Endothelial cell of umbilical vein (primary cell): ENCODE data around the gene ADAM8. TPM values are rescaled to one million over a fixed set of nuclear protein-coding genes. Genes with fewer than 3 reads are reported as not detected.

ENCODE experiments used
- BruUV-seq: library from RNA; stranded (reverse); fragments of 400-500 nt; replicated peaks from 2 replicates; lab custom pipeline; 2021; lab: Mats Ljungman, UMichigan
- CTCF ChIA-PET: fragments of 300-600, 350-600 bp; sonication (Branson Sonifier 250); formaldehyde crosslinking; loops from one replicate; lab custom pipeline; 2021; ENCODE audit warnings: antibody characterized with exemption, inconsistent platforms; lab: Charles Lee
- POLR2A ChIA-PET: fragments of 300-600, 350-600 bp; sonication (Branson Sonifier 250); formaldehyde crosslinking; loops from one replicate; lab custom pipeline; 2021; ENCODE audit warnings: antibody characterized with exemption, inconsistent platforms; lab: Charles Lee
- DNase-seq: peaks from one replicate; pipeline ENCODE4 v3.0.0-alpha.2; 2011; ENCODE audit warnings: low read depth, low spot score
- FAIRE-seq: peaks from 2 replicates; lab custom pipeline; 2011; peaks lifted over from hg19 to GRCh38; lab: Jason Lieb, UNC
- H2AFZ ChIP-seq: 2 replicates; pipeline ENCODE4 v1.6.0; 2012; ENCODE audit warnings: low read depth, low read length, control low read depth, inconsistent platforms
- H3K27ac ChIP-seq: 2 replicates; pipeline ENCODE4 v1.5.1; 2011; ENCODE audit warnings: low read depth, mild to moderate bottlenecking, control low read depth, low read length, moderate library complexity; ENCODE audit not compliant: insufficient read depth
- H3K27me3 ChIP-seq, 2 experiments: 2 replicates each; pipeline versions ENCODE4 v1.6.0 to v1.6.1; 2011; ENCODE audit warnings: low read length in 2 of 2, mixed read lengths in 1 of 2; ENCODE audit not compliant: control insufficient read depth in 2 of 2, insufficient read depth in 2 of 2
- H3K36me3 ChIP-seq, 2 experiments: 2 replicates in 1 of 2; 3 replicates in 1 of 2; pipeline ENCODE4 v1.5.1; 2011; ENCODE audit warnings: low read length in 2 of 2, mild to moderate bottlenecking in 1 of 2, moderate library complexity in 1 of 2; ENCODE audit not compliant: control insufficient read depth in 2 of 2, insufficient read depth in 2 of 2; ENCODE audit errors: extremely low read depth in 1 of 2
- H3K4me1 ChIP-seq: 3 replicates; pipeline ENCODE4 v1.5.1; 2011; ENCODE audit warnings: mild to moderate bottlenecking, low read length; ENCODE audit not compliant: control insufficient read depth, insufficient read depth; ENCODE audit errors: extremely low read depth
- H3K4me2 ChIP-seq: 2 replicates; pipeline ENCODE4 v1.6.1; 2011; ENCODE audit warnings: low read length, control low read depth, mixed read lengths; ENCODE audit not compliant: insufficient read depth
- H3K4me3 ChIP-seq, 3 experiments: fragments of 200-600 bp in 1 of 3; sonication (generic), shearing (Covaris generic) in 1 of 3; replicated peaks in 1 of 3; 2 replicates each; pipeline ENCODE4 v1.5.1; 2011 to 2016; ENCODE audit warnings: control low read depth in 3 of 3, low read length in 3 of 3, mild to moderate bottlenecking in 2 of 3, inconsistent platforms in 1 of 3, low read depth in 1 of 3, moderate library complexity in 1 of 3; ENCODE audit not compliant: insufficient read depth in 1 of 3
- H3K79me2 ChIP-seq: 2 replicates; pipeline ENCODE4 v1.6.0; 2012; ENCODE audit warnings: low read length, inconsistent platforms; ENCODE audit not compliant: control insufficient read depth, insufficient read depth
- H3K9ac ChIP-seq: replicated peaks from 2 replicates; pipeline ENCODE3; 2011; ENCODE audit warnings: low read length, control low read depth; ENCODE audit not compliant: insufficient read depth; ENCODE audit errors: extremely low read depth
- H3K9me1 ChIP-seq: replicated peaks from 3 replicates; pipeline ENCODE4 v1.6.0; 2011; ENCODE audit warnings: mild to moderate bottlenecking, low read length; ENCODE audit not compliant: control insufficient read depth, insufficient read depth; ENCODE audit errors: extremely low read depth
- H3K9me3 ChIP-seq: replicated peaks from 2 replicates; pipeline ENCODE4 v1.5.1; 2012; ENCODE audit warnings: low read length, inconsistent platforms; ENCODE audit not compliant: control insufficient read depth, insufficient read depth
- H4K20me1 ChIP-seq: replicated peaks from 2 replicates; pipeline ENCODE3; 2011; ENCODE audit warnings: mild to moderate bottlenecking, low read length; ENCODE audit not compliant: control insufficient read depth, insufficient read depth; ENCODE audit errors: extremely low read depth
- CTCF ChIP-seq, 2 donors: IDR thresholded peaks; 1 replicate in 1 of 2; 2 replicates in 1 of 2; pipeline ENCODE4 v1.5.1; 2011; ENCODE audit warnings: low read length in 2 of 2, mild to moderate bottlenecking in 2 of 2, moderate library complexity in 2 of 2, control low read depth in 1 of 2, inconsistent platforms in 1 of 2, low read depth in 1 of 2; ENCODE audit not compliant: insufficient read depth in 1 of 2; ENCODE audit errors: extremely low read depth in 1 of 2
- EZH2 ChIP-seq: IDR thresholded peaks from 2 replicates; pipeline ENCODE4 v1.6.1; 2012; ENCODE audit warnings: borderline replicate concordance, low read depth, mild to moderate bottlenecking, moderate library complexity, low read length, inconsistent platforms; ENCODE audit not compliant: severe bottlenecking
- FOS ChIP-seq: IDR thresholded peaks from 2 replicates; pipeline ENCODE4 v1.6.1; 2011; ENCODE audit warnings: mild to moderate bottlenecking, low read length, moderate library complexity, borderline replicate concordance; ENCODE audit not compliant: insufficient read depth
- GATA2 ChIP-seq: IDR thresholded peaks from 2 replicates; pipeline ENCODE4 v1.7.0; 2011; ENCODE audit warnings: low read depth, mild to moderate bottlenecking, moderate library complexity, mixed read lengths, low read length; ENCODE audit not compliant: insufficient read length, insufficient read depth
- JUN ChIP-seq: IDR thresholded peaks from 2 replicates; pipeline ENCODE4 v1.6.1; 2011; ENCODE audit warnings: borderline replicate concordance, low read depth; ENCODE audit not compliant: insufficient read length, insufficient read depth
- MAX ChIP-seq: IDR thresholded peaks from 2 replicates; pipeline ENCODE4 v1.6.1; 2011; ENCODE audit not compliant: insufficient read depth, insufficient read length
- MYC ChIP-seq: IDR thresholded peaks from one replicate; pipeline ENCODE4 v1.6.1; 2011; ENCODE audit warnings: mild to moderate bottlenecking, low read depth, low read length
- POLR2A ChIP-seq: IDR thresholded peaks from 2 replicates; pipeline ENCODE4 v1.6.1; 2012; ENCODE audit warnings: low read depth, mild to moderate bottlenecking, control low read depth, low read length
- POLR2AphosphoS5 ChIP-seq: IDR thresholded peaks from 2 replicates; pipeline ENCODE4 v1.6.1; 2012; ENCODE audit warnings: low read depth, mild to moderate bottlenecking, control low read depth, low read length, moderate library complexity; ENCODE audit not compliant: insufficient read depth
- dilution Hi-C: fragments of 300-500 bp; cut with MboI; formaldehyde crosslinking; loops from one replicate; pipeline ENCODE4 v1.15.0; 2019; ENCODE audit warnings: low sequenced_read_pairs; ENCODE audit not compliant: extremely low pct_ligation_motif_present
- intact Hi-C: fragments of 100-400 bp; cut with micrococcal nuclease; formaldehyde crosslinking; loops from one replicate; pipeline ENCODE4 v1.10.0; 2022
- polyA plus RNA-seq, 4 experiments: library from polyadenylated mRNA; depleted of rRNA in 3 of 4; stranded (reverse) in 3 of 4; unstranded in 1 of 4; fragments of >200 nt; gene quantifications; 2 replicates each; pipeline versions ENCODE4 v1.2.1 to v1.2.3, GENCODE V29; 2011 to 2012; ENCODE audit warnings: missing spikeins in 1 of 4
- total RNA-seq: library from RNA; stranded (reverse); gene quantifications from 2 replicates; pipeline ENCODE4 v1.2.3, GENCODE V29; 2021

Gene ADAM8
- total and polyA plus RNA-seq, 2 donors (not counting 3 experiments of a cell fraction or from before 2014, with no cell fraction given) = 0.51 to 0.55 TPM

GRCh38 chr10:133248334-133248715 is 28.3 kb downstream of the ADAM8 start:
- FAIRE-seq (no peak), DNase-seq (no peak)
- dilution Hi-C loops (no loop called here), intact Hi-C loops (no loop called here)
- H3K27me3 ChIP-seq = no peaks in the 10 kb centered on the region
- H3K9me1 ChIP-seq = no peaks in the 10 kb centered on the region
- H2AFZ ChIP-seq = no peak overlapping the region
- no peak overlapping the region for H3K4me2 ChIP-seq
- no peaks in the 10 kb centered on the region for H3K79me2 ChIP-seq
- no peak overlapping the region for H3K9ac ChIP-seq
- no peaks in the 10 kb centered on the region for H3K4me1 ChIP-seq
- H4K20me1 ChIP-seq = no peaks in the 10 kb centered on the region
- H3K4me3 ChIP-seq = no peak overlapping the region
- H3K36me3 ChIP-seq = no peaks in the 10 kb centered on the region
- TF ChIP-seq POLR2A (no peak), CTCF (IDR thresholded peaks at IDR 0.05; ENCODE audit: extremely low read depth in 1 of 2, insufficient read depth in 1 of 2, low read depth in 1 of 2, low read length in 2 of 2) (no peak), EZH2 (no peak), MAX (no peak), GATA2 (no peak), FOS (no peak), JUN (no peak), POLR2AphosphoS5 (no peak), MYC (no peak)
- POLR2A ChIA-PET = no interaction called here
- BruUV-seq = no TSS peak
- H3K27ac ChIP-seq = no peak overlapping the region
- H3K9me3 ChIP-seq = no peaks in the 10 kb centered on the region
- CTCF ChIA-PET = interaction anchor here (1.3 kb wide), 1 partner anchor 9 kb away, joined by 4 read pairs; no protein-coding TSS in a partner anchor
